Spleen (tissue), 7 donors: Measurements from ENCODE around the gene DTD2.

Experiments used
- CTCF ChIP-seq, 11 experiments: fragments of 200-600 bp in 7 of 11; fragments of 450-650 bp in 4 of 11; sonication (generic) in 4 of 11; IDR thresholded peaks in 8 of 11; conservative IDR thresholded peaks in 3 of 11; 1 replicate in 7 of 11; 2 replicates in 4 of 11; pipeline versions ENCODE4 v1.4.0 to v1.8.0; 2016 to 2021; ENCODE audit warnings: antibody characterized with exemption in 11 of 11, inconsistent platforms in 4 of 11, mild to moderate bottlenecking in 1 of 11
- POLR2A ChIP-seq, 3 donors: fragments of 450-650 bp; IDR thresholded peaks; one replicate each; pipeline ENCODE4 v1.5.1; 2017; ENCODE audit warnings: antibody characterized with exemption in 3 of 3, mild to moderate bottlenecking in 1 of 3
- POLR2AphosphoS5 ChIP-seq, 3 donors: sonication (generic); formaldehyde crosslinking; IDR thresholded peaks; one replicate each; pipeline ENCODE4 v1.5.1; 2017; ENCODE audit warnings: antibody characterized with exemption in 3 of 3
- donor health status: DM: no; HTN: no; CAD: no; lungs with moderate emphysema.
- donor health status: DM: no; HTN: no; CAD: no.
- donor health status: DM: no; HTN: no; CAD: no.

- TF ChIP-seq CTCF (IDR thresholded peaks at IDR 0.05 in 8 of 11, conservative IDR thresholded peaks at IDR 0.05 in 3 of 11) (no peak), POLR2AphosphoS5 (IDR thresholded peaks at IDR 0.05) (no peak), POLR2A (IDR thresholded peaks at IDR 0.05) (no peak)
These were observed 21.7 kb upstream of the DTD2 start for GRCh38 chr14:31479027-31479426.
